GM19328 (cell line): ENCODE measurements around the gene TUBGCP2.

ENCODE experiments used
- ATAC-seq: cut with Tn5 transposase; IDR thresholded peaks from one replicate; pipeline ENCODE4 v1.9.1; 2021; ENCODE audit warnings: mild to moderate bottlenecking, moderate library complexity; ENCODE audit not compliant: unreplicated experiment

TUBGCP2 gene

GRCh38 chr10:133306941-133307379 lies 1.7 kb downstream of the TUBGCP2 start:
- ATAC-seq: no peak

GRCh38 chr10:133306097-133306476 lies 2.6 kb downstream of the TUBGCP2 start:
- ATAC-seq: no peak

DNA sequence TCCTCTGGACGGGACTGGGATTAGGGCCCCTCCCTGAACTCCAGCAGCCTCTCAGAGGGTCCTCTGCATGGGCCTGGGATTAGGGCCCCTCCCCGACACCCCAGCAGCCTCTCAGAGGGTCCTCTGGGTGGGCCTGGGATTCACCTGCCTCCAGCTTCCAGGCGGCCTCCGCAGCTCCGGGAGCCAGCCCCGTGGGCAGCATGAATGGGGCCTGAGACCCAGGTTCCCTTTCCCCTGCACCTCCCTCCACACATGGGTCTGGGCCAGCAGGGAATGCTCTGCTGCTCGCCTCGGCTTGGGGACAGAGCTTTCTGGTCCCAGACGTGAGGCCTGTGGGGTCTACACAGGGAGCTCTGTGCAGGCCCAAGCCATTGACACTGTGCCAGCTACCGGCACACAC lies 5.5 kb downstream of the TUBGCP2 start:
- ATAC-seq: no peak

DNA sequence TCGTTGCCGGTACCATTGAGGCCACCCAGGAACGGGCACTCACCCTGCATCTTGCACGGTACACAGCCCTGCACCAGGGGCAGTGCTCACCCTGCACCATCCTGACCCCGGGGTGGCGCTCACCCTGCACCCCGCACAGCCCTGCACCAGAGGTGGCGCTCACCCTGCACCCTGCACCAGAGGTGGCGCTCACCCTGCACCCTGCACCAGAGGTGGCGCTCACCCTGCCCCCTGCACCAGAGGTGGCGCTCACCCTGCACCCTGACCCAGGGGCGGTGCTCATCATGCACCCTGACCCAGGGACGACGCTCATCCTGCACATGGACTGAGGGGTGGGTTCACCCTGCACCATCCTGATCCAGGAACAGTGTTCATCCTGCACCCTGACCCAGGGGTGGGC lies 6.4 kb downstream of the TUBGCP2 start:
- ATAC-seq: no peak

- no peak for ATAC-seq
These were observed 8.9 kb downstream of the TUBGCP2 start for GRCh38 chr10:133299738-133300137.

DNA sequence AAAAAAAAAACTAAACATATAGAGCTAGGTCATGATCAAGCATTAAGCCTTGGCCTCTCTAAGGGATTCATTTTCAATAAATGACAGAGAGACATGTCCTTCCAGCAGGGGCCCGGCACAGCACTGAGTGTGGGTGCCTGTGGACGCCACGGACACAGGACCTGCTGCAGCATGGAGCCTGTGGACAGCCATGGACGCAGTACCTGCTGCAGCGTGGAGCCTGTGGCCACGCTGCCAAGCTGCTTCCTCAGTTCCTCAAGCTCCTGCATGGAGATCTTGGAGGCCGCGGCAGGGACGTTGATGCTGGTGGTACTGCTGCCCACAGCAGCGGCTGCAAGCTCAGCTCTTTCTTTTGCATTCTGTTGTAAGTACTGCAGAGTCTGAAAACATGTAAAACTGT lies 9.4 kb downstream of the TUBGCP2 start:
- no peak for ATAC-seq

DNA sequence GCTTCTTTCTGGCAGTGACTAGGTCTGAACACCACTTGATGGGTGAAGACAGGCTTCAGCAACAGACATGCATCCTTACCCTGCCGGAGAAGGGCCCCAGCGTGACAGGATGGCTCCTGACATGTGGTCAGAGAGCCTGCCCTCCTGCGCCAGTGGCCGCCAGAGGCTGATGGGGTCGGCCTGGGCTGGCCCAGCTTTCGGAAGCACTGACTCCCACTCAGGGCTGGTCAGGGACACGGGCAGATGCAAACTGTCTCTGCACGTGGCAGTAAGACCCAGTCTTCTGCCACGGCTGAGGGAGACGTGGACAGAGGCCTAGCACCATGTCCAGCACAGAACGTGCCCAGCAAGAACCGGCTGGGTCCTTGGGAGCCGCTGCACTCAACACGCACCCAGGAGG lies 10.2 kb downstream of the TUBGCP2 start:
- no peak for ATAC-seq

- no peak for ATAC-seq
These were observed 11.2 kb downstream of the TUBGCP2 start for GRCh38 chr10:133297504-133297903.

- ATAC-seq: no peak
These were observed 13.0 kb downstream of the TUBGCP2 start for GRCh38 chr10:133295426-133296320.

DNA sequence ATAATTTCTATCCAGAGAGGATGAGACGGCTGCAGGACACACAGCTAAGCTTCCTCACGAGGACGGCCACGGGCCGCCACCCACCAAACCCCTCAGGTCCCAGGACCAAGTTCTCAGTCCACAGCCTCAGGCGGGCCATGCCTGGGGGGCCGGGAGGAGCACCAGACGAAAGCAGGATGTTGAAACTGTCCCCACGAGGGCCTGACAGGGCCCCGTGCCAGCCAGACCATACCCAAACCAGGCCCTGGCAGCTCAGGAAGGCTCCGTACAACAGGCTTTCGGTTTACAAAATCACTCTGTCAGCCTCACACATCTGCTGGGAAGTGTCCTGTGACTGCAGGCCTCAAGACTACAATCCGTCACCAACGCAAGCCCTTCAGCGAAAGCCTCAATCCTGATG lies 14.5 kb downstream of the TUBGCP2 start:
- ATAC-seq: no peak

DNA sequence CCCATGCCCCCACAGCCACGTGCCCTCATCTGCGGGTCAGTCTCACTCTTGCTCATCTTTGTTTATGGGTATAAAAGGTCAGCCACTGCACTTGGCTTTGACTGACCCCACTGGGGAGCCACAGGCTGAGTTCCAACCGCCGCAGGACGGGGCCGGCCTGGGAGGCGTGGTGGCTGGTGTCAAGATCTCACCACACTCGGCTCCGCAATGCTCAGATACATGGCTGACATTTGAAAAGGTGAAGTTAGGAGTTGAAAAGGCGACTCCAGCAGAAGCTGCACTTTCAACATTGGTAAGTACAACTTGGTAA lies 14.9 kb downstream of the TUBGCP2 start:
- no peak for ATAC-seq

GRCh38 chr10:133292919-133293809 lies 15.5 kb downstream of the TUBGCP2 start:
- ATAC-seq: no peak

DNA sequence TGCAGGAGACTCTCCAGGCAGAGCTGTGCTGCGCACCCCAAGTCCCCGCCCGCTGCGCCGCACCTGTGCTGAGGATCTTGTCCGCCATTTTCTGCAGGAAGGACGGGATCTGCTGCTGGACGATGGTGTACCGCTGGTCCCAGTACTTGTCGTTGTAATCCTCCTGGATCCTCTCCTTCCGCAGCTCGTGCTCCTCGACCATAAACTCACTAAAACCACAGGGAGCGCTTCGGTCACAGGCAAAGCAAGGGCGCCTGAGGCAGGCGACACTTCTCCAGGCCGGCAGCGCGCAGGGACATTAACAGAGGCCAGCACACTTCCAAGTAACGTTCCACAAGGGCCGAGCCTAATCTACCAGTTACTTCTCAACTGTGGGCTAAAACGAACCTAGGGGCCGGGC lies 18.9 kb downstream of the TUBGCP2 start:
- ATAC-seq: no peak

- no peak for ATAC-seq
These were observed 20.7 kb downstream of the TUBGCP2 start for GRCh38 chr10:133287832-133288500.

DNA sequence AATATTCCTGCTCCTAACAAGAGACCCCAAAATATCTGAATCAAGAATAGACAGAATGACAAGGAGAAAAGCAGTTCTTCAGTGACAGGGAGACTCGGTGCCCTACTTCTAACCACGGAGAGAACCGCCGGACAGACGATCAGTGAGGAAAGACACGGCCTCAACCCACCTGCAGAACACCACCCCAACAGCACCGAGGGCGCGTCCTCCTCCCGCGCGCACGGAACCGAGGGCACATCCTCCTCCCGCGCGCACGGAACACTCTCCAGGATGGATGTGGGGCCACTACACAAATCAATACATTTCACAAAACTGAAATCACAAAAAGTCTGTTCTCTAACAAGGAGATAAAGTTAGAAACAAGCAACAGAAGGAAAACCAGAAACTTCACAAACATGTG lies 22.3 kb downstream of the TUBGCP2 start:
- no peak for ATAC-seq

GRCh38 chr10:133285217-133285616 lies 23.5 kb downstream of the TUBGCP2 start:
- no peak for ATAC-seq

GRCh38 chr10:133283931-133284330 lies 24.7 kb downstream of the TUBGCP2 start:
- no peak for ATAC-seq

GRCh38 chr10:133282846-133283390 lies 25.8 kb downstream of the TUBGCP2 start:
- ATAC-seq: no peak

DNA sequence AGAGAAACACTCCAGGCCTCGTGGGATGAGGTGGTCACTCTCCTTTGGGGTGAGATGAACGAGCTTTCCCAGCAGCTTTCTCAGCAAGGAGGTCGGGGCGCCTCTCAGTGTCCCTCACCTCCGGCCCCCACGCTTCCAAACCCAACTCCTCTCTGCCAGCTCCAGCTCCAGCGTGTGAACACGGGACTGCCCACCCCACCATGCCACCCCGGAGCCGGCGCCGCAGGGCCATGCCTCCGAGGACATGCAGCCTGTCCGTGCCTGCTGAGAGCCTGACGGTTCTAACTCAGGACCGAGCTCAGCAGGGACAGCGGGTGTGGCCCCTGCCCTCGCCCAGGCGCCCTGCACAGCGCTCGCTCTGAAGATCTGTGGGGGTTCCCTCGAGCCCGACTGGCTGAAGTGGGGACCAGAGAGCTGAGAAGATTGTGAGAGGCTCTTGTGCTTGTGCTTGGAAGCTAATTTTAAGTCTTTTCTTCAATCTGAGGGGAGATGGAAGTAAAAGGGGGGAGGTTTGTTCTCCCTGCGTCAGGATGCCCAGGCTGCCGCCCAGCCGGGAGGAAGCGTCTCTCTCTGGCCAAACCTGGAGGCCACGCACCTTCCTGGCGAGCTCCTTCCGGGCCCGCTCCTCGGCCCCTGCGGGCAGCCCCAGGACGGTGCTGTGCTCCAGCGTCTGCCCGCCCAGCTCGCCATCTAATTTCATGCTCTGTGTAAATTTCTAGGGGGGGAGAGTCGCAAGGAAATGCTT lies 26.9 kb downstream of the TUBGCP2 start:
- ATAC-seq: no peak

GRCh38 chr10:133281084-133281483 lies 27.6 kb downstream of the TUBGCP2 start:
- no peak for ATAC-seq
